GM19023 (cell line): ENCODE data around the gene WDR18.

Source experiments
- ATAC-seq: cut with Tn5 transposase; IDR thresholded peaks from one replicate; pipeline ENCODE4 v1.9.1; 2021; ENCODE audit warnings: mild to moderate bottlenecking, moderate library complexity; ENCODE audit not compliant: unreplicated experiment

The WDR18 gene

DNA sequence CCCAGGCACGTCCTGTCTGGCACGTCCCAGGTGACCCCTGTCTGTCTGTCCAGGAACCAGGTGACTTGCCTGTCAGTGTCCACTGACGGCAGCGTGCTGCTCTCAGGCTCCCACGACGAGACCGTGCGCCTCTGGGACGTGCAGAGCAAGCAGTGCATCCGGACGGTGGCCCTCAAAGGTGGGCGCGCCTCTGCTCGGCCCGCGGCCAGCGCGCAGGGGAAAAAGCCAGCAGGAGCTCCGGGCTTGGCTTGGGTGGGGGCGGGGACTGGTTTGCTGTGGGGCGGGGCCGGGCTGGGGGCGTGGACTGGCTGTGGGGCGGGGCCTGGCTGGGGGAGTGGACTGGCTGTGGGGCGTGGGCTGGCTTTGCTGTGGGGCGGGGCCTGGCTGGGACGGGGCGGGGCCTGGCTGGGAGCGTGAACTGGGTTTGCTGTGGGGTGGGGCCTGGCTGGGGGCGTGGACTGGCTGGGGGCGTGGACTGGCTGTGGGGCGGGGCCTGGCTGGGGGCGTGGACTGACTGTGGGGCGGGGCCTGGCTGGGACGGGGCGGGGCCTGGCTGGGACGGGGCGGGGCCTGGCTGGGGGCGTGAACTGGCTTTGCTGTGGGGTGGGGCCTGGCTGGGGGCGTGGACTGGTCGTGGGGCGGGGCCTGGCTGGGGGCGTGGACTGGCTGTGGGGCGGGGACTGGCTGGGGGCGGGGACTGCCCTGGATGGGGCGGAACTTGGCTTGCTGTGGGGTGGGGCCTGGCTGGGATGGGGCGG is 7.2 kb downstream of the WDR18 start:
- ATAC-seq = no peak

DNA sequence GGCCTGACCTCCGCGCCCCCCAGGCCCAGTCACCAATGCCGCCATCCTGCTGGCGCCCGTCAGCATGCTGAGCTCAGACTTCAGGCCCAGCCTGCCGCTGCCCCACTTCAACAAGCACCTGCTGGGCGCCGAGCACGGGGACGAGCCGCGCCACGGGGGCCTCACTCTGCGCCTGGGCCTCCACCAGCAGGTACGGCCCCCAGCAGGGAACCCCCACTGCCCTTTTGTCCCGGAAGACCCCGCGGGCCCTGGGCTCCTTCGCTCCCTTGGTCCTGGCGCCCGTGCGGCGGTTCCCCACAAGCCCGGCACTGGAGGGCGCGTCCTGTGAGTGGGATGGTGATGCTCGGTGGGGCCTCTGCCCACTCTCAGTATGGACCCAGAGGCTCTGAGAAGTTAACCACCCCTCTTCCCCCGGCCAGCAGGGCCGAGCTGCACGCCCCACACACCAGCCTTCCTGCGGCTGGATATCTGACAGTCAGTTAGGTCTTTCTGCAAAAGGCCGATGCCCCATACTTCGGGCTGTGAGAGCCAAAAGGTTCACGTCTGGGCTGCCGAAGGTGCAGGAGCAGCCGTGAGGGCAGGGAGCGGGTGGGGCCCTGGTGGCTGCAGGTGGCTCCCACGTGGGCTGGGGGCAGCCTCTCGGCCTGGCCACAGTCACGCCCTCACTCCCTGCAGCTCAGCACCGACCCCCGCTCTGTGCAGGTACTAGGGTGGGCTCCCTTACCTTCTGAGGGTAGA is 8.0 kb downstream of the WDR18 start:
- ATAC-seq = no peak

DNA sequence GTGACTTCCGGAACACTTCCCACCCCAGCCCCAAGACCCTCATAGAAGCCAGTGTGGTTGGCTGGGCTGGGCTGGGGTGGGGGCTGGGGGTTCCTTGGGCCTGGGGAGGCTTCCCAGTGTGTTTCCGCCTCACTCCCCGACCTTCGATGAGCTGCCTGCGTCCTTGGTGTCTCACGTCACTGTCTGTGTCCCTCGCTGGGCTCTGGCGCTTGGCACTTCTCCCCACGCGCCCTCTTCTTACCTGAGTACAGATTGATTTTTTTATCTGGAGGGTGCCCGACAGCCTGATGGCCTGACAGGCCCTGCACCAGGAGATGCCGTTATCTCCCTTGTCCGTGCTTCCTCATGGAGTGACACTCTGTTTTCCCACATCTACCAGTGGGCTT is 8.5 kb downstream of the WDR18 start:
- no peak for ATAC-seq

DNA sequence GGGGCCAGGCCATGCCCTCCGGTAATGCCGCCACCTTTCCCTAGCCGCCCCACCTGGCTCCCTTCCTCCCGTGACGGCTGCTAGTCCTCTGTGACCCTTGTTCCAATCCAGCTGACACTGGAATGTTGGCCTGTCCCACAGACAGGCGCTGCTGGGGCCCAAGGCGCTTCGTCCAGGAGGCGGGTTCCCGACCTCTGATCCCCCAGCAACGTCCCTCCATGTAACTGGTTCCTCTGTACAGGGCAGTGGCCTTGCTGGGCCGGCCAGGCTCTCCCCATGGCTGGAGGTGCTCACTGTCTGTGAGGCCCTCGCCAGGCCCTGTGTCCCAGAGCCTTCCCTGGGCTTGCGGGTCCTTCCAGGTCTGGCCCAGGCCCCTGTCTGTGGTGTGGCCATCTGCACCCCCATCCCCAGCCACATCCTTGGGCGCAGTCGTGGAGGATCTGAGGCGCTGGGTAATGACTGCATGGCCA is 9.3 kb downstream of the WDR18 start:
- no peak for ATAC-seq

DNA sequence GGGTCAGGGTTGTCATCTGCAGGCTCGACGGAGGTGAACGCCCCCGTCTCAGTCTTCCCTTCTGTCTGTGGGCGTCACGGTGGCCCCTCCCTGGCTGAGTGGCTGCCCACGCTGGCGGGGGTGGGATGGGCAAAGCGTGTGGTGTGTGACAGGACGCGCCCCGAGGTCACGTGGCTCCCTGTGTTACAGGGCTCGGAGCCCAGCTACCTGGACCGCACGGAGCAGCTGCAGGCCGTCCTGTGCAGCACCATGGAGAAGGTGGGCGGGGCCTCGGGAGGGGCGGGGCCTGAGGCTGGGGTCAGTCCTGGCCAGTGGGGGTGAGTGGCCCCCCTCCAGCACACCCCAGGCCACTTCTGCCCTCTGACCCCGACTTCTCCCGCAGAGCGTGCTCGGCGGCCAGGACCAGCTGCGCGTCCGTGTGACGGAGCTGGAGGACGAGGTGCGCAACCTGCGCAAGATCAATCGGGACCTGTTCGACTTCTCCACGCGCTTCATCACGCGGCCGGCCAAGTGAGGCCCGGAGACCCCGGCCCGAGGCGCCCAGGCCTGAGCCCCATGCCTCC is 9.8 kb downstream of the WDR18 start:
- no peak for ATAC-seq

DNA sequence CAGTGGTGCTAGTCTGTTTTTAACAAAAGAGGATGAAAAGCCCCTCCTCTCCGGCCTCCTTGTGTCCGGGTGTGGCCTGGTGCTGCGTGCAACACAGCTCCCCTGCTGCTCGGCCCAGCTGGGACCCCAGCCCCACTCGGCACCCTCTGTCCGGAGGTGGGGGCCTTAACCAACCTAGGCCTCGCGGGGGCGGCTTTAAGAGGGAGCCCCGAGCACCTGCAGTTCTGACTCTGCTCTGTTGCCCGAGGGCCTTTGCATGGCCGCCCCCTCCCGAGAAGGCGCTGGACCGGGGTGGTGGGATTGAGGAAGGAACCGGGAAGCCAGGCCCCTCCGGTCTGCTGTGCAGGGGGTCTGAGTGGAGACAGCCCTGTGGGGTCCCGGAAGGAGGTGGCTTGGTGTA is 10.4 kb downstream of the WDR18 start:
- no peak for ATAC-seq

DNA sequence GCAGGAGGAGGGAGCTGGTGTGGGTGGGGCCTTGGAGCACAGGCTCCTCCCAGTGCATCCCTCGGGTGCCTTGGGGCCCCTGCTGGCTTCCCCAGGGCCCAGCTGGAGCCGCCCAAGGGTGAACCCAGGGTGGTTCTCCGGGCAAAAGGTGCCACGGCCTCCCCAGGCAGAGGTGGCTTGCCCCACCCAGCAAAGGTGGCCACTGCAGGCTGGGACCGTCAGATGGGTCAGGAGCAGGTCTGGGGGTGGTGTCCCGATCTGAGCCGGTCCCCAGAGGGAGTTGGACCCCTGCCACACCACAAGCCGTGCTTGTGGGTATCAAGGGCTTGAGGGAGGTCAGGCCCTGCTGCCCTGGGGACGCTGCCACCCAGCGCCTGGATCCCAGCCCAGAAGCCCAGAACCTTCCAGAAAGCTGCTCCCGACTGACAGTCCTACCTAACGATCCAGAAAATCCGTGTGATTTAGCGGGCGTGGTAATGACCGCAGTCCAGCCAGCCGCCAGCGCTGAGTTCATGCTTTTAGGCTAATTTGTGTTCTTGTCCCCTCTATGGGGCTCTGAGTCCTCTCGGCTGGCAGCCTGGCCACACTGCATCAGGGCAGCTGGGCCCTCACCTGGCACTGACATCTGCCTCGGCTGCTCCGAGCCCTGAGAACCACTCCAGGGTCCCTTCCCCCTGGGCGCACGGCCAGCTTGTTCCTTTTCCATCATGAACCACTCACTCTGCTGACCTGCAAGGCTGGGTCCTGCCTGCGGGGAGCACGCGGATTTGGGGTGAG is 11.1 kb downstream of the WDR18 start:
- no peak for ATAC-seq

DNA sequence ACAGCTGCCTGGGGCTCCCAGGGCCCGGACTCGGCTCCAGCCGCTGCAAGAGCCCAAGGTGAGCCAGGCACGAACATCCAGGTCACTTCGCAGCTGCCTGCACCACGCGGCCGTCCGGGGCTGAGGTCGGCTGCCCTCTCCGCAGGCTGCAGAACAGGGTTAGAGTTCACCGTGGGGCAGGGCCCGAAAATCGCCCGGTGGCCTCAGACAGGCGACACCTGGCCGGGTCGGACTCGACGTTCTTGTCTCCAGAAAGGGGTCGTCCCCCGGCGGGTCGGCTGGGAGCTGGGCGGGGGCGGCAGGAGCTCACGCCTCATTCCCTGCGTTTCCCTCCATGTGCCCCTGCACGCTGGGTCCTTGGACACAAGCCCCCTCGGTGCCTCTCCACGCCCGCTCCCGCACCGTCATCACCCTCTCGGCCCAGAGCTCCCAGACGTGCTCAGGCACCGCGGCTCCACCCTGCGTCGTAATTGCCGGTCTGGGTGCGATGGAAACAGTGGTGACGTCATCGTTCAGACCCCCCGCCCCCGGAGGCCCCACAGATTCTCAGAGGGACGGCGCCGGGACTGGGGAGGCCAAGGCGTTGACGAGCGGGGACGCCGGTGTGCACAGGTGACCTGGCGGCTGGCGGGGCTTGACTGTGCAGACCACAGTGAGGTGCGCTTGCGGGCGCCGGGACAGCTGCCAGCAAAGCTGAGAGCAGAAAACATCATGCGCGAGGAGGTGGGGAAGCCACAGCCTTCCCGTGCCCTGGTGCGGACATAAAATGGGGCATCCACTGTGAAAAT is 12.1 kb downstream of the WDR18 start:
- no peak for ATAC-seq

DNA sequence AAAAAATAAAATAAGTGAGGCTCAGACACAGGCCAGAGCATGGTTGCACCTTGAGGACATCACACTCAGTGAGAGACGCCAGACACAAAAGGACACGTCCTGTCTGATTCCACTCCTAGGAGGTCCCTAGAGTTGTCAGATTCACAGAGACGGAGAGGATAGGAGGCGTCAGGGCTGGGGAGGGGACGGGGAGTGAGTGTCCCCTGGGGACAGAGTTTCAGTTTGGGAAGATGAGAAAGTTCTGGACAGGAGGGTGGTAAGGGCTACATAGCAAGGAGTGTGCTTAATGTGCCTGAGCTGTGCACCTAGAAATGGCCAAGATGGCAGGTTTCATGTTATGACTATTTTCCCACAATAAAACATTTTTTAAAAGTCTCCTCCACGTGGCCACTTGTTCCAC is 13.9 kb downstream of the WDR18 start:
- ATAC-seq = no peak

DNA sequence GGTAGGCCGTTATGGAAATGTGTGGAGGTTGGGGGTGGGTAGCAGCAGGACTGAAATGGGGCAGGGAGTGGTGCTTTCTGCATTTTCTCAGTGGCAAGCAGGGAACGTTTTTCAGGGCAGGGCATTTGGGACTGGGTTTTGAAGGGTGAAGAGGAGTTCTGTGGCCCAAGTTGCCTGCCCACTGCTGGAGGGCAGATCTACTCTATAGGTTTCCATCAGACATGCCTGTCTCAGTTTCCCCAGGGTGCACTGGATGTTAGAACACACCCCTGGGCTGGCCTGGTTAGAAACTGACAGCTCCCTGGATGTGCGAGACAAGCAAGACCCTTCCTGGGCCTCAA is 15.2 kb downstream of the WDR18 start:
- ATAC-seq = no peak

DNA sequence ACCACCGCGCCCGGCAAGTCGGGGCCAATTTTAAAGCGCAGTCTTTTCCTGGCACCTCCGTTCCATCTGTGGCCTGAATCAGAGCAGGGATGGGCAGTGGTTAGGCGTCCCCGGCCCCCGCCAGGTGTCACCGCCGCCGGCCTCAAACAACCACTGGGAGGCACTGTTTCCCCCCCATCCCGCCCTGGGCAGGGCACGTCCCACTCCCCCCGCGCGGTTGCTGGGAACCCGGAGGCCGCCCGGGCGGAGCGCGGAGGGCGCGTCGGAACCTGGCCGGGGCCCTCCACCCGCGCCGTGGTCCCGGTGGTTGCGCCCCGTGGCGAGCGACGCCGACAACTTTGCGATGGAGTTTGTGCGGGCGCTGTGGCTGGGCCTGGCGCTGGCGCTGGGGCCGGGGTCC is 15.9 kb downstream of the WDR18 start, which contains the start of gene GRIN3B:
GRIN3B (plus strand) TSS at position 325 of the 400 bp plus-strand sequence; CDS start at position 344, 19 bp downstream.
- ATAC-seq = no peak

DNA sequence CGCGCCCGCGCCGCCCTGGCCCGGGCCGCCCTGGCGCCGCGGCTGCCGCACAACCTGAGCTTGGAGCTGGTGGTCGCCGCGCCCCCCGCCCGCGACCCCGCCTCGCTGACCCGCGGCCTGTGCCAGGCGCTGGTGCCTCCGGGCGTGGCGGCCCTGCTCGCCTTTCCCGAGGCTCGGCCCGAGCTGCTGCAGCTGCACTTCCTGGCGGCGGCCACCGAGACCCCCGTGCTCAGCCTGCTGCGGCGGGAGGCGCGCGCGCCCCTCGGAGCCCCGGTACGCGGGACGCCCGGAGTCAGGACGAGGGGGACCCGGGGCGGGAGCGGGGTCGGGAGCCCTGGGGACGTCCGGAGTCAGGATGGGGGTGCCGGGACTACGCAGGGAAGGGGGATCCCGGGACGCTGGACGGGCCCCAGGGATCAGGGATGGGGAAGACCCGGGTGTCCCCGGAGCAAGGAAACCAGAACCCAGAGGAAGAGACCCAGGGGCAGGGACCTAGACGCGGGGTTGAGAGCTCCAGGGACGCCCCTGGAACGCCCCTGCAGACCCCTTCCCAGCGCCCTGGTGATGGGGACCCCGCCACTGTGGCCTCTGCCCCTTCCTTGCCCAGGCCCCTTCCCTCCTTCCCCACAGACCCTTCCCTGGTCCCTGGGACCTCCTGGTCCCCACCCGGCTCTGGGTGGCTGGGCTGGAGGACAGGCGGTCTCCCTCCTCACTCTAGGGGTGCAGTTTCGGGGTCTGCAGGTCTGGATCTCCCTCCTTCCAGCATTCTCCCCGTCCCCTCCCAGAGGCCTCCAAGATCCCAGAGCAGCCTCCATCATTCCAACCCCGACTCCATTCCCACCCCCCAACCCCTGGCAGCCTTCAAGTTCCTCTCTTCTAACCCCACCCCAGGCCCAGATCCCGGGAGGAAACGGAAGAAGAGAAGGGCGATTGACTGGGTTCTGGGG is 16.7 kb downstream of the WDR18 start:
- ATAC-seq = no peak

DNA sequence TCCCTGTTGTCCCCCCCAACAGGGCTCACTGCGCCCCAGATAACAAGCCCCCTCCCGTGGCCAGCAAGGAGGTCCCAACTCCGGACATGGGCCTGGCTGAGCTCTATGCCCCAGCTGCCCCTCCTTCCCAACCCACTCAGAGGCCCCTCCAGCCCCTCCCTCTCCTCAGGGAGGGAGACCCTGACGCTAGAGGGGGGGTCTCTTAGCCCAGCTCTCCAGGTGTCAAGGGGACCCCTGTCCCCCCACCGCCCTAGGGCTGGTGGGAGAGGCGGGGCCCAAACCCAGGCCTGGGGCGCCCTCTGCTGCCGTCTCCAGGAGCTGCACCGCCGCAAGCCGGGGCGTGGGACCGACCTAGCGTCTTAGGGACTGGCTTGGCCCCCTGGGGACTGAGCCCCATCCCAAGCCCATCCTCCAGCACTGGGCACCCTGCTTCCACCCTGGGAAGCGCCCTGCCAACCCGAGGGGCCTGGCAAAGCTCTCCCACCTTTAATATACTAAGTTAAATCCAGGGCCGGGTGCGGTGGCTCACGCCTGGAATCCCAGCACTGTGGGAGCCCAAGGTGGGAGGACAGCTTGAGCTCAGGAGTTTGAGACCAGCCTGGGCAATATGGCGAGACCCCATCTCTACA is 17.5 kb downstream of the WDR18 start:
- ATAC-seq = no peak

DNA sequence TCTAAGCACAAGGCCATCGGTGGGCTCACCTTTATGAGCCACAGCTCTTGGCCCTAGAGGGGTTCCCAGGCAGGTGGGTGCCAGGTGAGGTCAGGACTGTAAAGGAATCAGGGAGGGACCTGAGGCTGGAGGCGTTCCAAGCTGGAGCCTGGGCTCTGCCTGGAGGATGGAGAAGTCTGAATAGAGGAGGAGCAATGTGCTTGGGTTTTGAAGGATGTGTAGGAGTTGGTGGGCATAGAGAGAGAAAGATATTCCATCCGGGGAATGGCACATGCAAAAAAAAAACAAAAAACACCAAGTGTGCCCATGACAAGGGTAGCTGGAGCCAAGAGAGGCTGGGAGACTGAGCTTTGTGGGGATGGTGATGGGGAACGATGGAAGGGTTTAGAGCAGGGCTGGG is 18.5 kb downstream of the WDR18 start:
- ATAC-seq = no peak

DNA sequence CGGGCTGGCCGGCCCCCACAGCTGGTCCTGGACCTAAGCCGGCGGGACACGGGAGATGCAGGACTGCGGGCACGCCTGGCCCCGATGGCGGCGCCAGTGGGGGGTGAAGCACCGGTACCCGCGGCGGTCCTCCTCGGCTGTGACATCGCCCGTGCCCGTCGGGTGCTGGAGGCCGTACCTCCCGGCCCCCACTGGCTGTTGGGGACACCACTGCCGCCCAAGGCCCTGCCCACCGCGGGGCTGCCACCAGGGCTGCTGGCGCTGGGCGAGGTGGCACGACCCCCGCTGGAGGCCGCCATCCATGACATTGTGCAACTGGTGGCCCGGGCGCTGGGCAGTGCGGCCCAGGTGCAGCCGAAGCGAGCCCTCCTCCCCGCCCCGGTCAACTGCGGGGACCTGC is 19.1 kb downstream of the WDR18 start:
- ATAC-seq = no peak

DNA sequence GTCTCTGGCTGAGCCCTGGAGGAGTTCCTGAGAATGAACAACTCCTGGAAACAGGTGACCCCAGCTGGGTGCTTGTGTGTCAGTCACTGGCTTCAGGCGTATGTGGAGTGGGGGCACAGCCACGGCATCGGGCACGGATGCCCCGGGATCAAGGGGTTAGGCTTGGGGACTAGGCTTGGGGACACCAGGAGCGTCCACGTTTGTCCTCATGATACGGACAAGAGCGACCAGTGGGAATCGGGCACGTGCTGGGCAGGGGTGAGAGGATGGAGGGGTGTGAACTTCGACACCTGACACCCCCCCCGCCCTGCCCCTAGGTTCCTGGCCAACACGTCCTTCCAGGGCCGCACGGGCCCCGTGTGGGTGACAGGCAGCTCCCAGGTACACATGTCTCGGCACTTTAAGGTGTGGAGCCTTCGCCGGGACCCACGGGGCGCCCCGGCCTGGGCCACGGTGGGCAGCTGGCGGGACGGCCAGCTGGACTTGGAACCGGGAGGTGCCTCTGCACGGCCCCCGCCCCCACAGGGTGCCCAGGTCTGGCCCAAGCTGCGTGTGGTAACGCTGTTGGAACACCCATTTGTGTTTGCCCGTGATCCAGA is 20.2 kb downstream of the WDR18 start:
- ATAC-seq = no peak

DNA sequence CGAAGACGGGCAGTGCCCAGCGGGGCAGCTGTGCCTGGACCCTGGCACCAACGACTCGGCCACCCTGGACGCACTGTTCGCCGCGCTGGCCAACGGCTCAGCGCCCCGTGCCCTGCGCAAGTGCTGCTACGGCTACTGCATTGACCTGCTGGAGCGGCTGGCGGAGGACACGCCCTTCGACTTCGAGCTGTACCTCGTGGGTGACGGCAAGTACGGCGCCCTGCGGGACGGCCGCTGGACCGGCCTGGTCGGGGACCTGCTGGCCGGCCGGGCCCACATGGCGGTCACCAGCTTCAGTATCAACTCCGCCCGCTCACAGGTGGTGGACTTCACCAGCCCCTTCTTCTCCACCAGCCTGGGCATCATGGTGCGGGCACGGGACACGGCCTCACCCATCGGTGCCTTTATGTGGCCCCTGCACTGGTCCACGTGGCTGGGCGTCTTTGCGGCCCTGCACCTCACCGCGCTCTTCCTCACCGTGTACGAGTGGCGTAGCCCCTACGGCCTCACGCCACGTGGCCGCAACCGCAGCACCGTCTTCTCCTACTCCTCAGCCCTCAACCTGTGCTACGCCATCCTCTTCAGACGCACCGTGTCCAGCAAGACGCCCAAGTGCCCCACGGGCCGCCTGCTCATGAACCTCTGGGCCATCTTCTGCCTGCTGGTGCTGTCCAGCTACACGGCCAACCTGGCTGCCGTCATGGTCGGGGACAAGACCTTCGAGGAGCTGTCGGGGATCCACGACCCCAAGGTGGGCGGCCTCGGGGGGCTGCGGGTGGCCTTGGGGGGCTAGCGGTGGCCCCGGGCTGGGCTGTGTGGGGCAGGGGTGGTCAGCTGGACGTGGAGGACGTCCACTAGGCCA is 20.9 kb downstream of the WDR18 start:
- no peak for ATAC-seq
